HepG2 (cell line): ENCODE measurements around the gene MAPK1. TPM values are rescaled to one million over a fixed set of nuclear protein-coding genes. Genes with fewer than 3 reads are reported as not detected.
A peak's percentile ranks its signal among the peaks of the same experiment; 100 is the strongest.

ENCODE experiments used
- AFF4 ChIP-seq: sonication (generic); formaldehyde crosslinking; IDR thresholded peaks from 2 replicates; pipeline ENCODE4 v1.4.0; 2020; ENCODE audit warnings: missing genetic modification reagents
- ELF4 ChIP-seq: sonication (generic); formaldehyde crosslinking; IDR thresholded peaks from 2 replicates; pipeline ENCODE4 v1.5.0; 2020; ENCODE audit warnings: missing genetic modification reagents, mild to moderate bottlenecking, moderate library complexity, borderline replicate concordance
- FOXP1 ChIP-seq, 2 experiments: fragments of 450-650 bp in 1 of 2; IDR thresholded peaks; 2 replicates each; pipeline ENCODE4 v1.6.1; 2017 to 2018; ENCODE audit warnings: antibody characterized with exemption in 1 of 2
- GABPA ChIP-seq, 2 experiments: IDR thresholded peaks; 2 replicates each; pipeline ENCODE4 v1.6.1; 2011 to 2016; ENCODE audit warnings: low read depth in 2 of 2, low read length in 1 of 2, missing biosample characterization in 1 of 2, missing genetic modification characterization in 1 of 2
- HMG20A ChIP-seq: IDR thresholded peaks from 2 replicates; pipeline ENCODE4 v1.6.1; 2016; ENCODE audit warnings: borderline replicate concordance
- IKZF4 ChIP-seq: sonication (generic); formaldehyde crosslinking; IDR thresholded peaks from 2 replicates; pipeline ENCODE4 v1.5.1; 2020; ENCODE audit warnings: borderline replicate concordance, mild to moderate bottlenecking, low read depth, missing genetic modification reagents; ENCODE audit errors: not compliant biosample characterization
- REST ChIP-seq, 2 experiments: IDR thresholded peaks; 2 replicates each; pipeline ENCODE4 v1.6.1; 2011 to 2012; ENCODE audit warnings: low read length in 2 of 2, borderline replicate concordance in 1 of 2, low read depth in 1 of 2, mild to moderate bottlenecking in 1 of 2, moderate library complexity in 1 of 2
- ZBTB10 ChIP-seq: sonication (generic); formaldehyde crosslinking; IDR thresholded peaks from 2 replicates; pipeline ENCODE4 v1.4.0; 2020; ENCODE audit warnings: missing genetic modification reagents, borderline replicate concordance
- ZBTB42 ChIP-seq: sonication (generic); formaldehyde crosslinking; IDR thresholded peaks from 2 replicates; pipeline ENCODE4 v1.5.0; 2020; ENCODE audit warnings: mild to moderate bottlenecking, missing genetic modification reagents
- ZNF512B ChIP-seq: sonication (generic); formaldehyde crosslinking; IDR thresholded peaks from 2 replicates; pipeline ENCODE4 v1.5.1; 2020; ENCODE audit warnings: missing genetic modification reagents, mild to moderate bottlenecking, borderline replicate concordance
- ZNF557 ChIP-seq: sonication (generic); formaldehyde crosslinking; IDR thresholded peaks from 2 replicates; pipeline ENCODE4 v1.4.0; 2020; ENCODE audit warnings: missing genetic modification reagents
- ZNF558 ChIP-seq: sonication (generic); formaldehyde crosslinking; IDR thresholded peaks from 2 replicates; pipeline ENCODE4 v1.9.0; 2022; ENCODE audit warnings: mild to moderate bottlenecking, missing genetic modification reagents, borderline replicate concordance
- ZNF749 ChIP-seq: sonication (generic); formaldehyde crosslinking; IDR thresholded peaks from 2 replicates; pipeline ENCODE4 v1.8.0; 2022; ENCODE audit warnings: mild to moderate bottlenecking, missing genetic modification reagents, moderate library complexity, borderline replicate concordance
- polyA plus RNA-seq, 8 experiments: library from polyadenylated mRNA; depleted of rRNA in 3 of 8; stranded (reverse) in 7 of 8; unstranded in 1 of 8; fragments of >200 nt; fragmentation: Illumina TruSeq in 4 of 8; extraction: Trizol in 4 of 8; gene quantifications; 2 replicates each; pipeline versions ENCODE4 v1.2.1 to v1.2.3, GENCODE V29; 2011 to 2016; ENCODE audit warnings: low read depth in 4 of 8, missing spikeins in 1 of 8, mixed read lengths in 1 of 8; ENCODE audit not compliant: insufficient read depth in 1 of 8
- total RNA-seq, 5 experiments: library from RNA; depleted of rRNA; stranded (reverse); fragments of >200 nt; fragmentation: Illumina TruSeq; extraction: Trizol; gene quantifications; 2 replicates each; pipeline ENCODE4 v1.2.3, GENCODE V29; 2016; ENCODE audit warnings: low read depth in 1 of 5

MAPK1 gene
- total and polyA plus RNA-seq, 2 of the 13 experiments (the other 11 are each of a cell fraction or from before 2014, with no cell fraction given): 107 to 114 TPM

GRCh38 chr22:21867528-21868266, at the start of gene MAPK1 (continued):
- no peak for TF ChIP-seq REST (IDR thresholded peaks at IDR 0.05; ENCODE audit: borderline replicate concordance in 1 of 2, low read depth in 1 of 2, low read length in 2 of 2)
- TF ChIP-seq HMG20A (CRISPR knock-in tag): no peak
- TF ChIP-seq ZBTB10: no peak
- TF ChIP-seq ZNF558 (CRISPR knock-in tag): peak; percentile 27; the same call in 1 of the 2 replicates
- TF ChIP-seq AFF4 (CRISPR knock-in tag): no peak
- TF ChIP-seq ZNF557 (CRISPR knock-in tag): 0 out of 2 replicates have a peak, but pooled peaks have one; percentile 58
- no peak for TF ChIP-seq ZNF512B (CRISPR knock-in tag)
- no peak for TF ChIP-seq IKZF4 (CRISPR knock-in tag)
- no peak for TF ChIP-seq ELF4 (CRISPR knock-in tag)
- TF ChIP-seq FOXP1 (IDR thresholded peaks at IDR 0.05): no peak
- no peak for TF ChIP-seq FOXP1 (CRISPR knock-in tag; IDR thresholded peaks at IDR 0.05)
- no peak for TF ChIP-seq ZBTB42 (CRISPR knock-in tag)
- TF ChIP-seq ZNF749 (CRISPR knock-in tag): no peak; the same call in 1 of the 2 replicates
- TF ChIP-seq GABPA (IDR thresholded peaks at IDR 0.05; ENCODE audit: low read depth, low read length): peak; percentile 30
- TF ChIP-seq GABPA (CRISPR knock-in tag; IDR thresholded peaks at IDR 0.05; ENCODE audit: low read depth): peak; percentile 28; the same call in 1 of the 2 replicates
